ENCODE results near the gene BBLN.

Gene BBLN

GRCh38 chr9:128166169-128166568, 6.1 kb downstream of the BBLN start:
- H3K27ac ChIP-seq (ENCODE audit: low read length), result no peak overlapping the region
- H3K4me1 ChIP-seq (ENCODE audit: control insufficient read depth, insufficient read depth, low read length), result peaks cover 7% of the 10 kb centered on the region
- H3K27me3 ChIP-seq (ENCODE audit: control insufficient read depth in 1 of 2, insufficient read depth in 2 of 2, low read length in 2 of 2), result no peaks in the 10 kb centered on the region
- H3K4me3 ChIP-seq (ENCODE audit: low read length in 2 of 2), result no peak overlapping the region
- H3K36me3 ChIP-seq (ENCODE audit: control insufficient read depth in 2 of 2, insufficient read depth in 2 of 2, low read length in 2 of 2), result peaks cover 36 to 51% of the 10 kb centered on the region in 2 donors
- H3K9me3 ChIP-seq (ENCODE audit: control insufficient read depth in 2 of 2, low read length in 2 of 2), result no peaks in the 10 kb centered on the region
- no peak overlapping the region for H3K9ac ChIP-seq (ENCODE audit: low read length in 2 of 2)

- H3K4me3 ChIP-seq (ENCODE audit: low read length in 2 of 2), result no peak overlapping the region
- H3K27me3 ChIP-seq (ENCODE audit: control insufficient read depth in 1 of 2, insufficient read depth in 2 of 2, low read length in 2 of 2), result no peaks in the 10 kb centered on the region
- H3K4me1 ChIP-seq (ENCODE audit: control insufficient read depth, insufficient read depth, low read length), result peaks cover 1% of the 10 kb centered on the region
- H3K9ac ChIP-seq (ENCODE audit: low read length in 2 of 2), result no peak overlapping the region
- H3K9me3 ChIP-seq (ENCODE audit: control insufficient read depth in 2 of 2, low read length in 2 of 2), result no peaks in the 10 kb centered on the region
- H3K36me3 ChIP-seq (ENCODE audit: control insufficient read depth in 2 of 2, insufficient read depth in 2 of 2, low read length in 2 of 2), result peaks cover 36 to 51% of the 10 kb centered on the region in 2 donors
- no peak overlapping the region for H3K27ac ChIP-seq (ENCODE audit: low read length)
These were observed 7.1 kb downstream of the BBLN start for GRCh38 chr9:128167209-128167608.

DNA sequence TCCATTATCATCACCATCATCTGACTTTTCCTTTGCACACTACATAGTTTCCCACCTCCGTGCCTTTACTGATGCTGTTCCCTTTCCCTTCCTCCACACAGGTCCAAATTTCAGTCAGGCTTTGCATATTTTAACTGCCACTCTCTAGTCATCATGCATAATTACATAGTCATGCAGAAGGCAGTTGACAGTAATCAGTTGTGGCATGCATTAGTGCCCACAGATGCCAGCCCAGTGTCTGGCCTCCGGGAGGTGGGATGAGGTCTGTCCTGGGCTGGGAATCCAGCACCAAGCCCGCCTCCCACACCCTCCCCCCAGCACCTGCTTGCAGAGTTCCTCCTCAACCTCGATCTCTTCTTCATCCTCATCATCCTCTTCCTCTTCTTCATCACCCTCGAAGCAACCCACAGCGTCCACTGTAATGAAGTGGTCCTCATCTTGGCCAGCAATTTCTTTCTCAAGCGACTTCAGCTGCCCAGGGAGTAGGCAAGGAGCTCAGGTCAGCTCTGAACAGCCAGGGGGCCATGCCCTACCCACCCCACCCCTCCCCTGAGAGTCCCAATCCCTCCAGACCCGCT, 8.8 kb downstream of the BBLN start:
- H3K4me1 ChIP-seq (ENCODE audit: control insufficient read depth, insufficient read depth, low read length), result no peaks in the 10 kb centered on the region
- peaks cover 36 to 41% of the 10 kb centered on the region in 2 donors for H3K36me3 ChIP-seq (ENCODE audit: control insufficient read depth in 2 of 2, insufficient read depth in 2 of 2, low read length in 2 of 2)
- H3K27me3 ChIP-seq (ENCODE audit: control insufficient read depth in 1 of 2, insufficient read depth in 2 of 2, low read length in 2 of 2), result no peaks in the 10 kb centered on the region
- H3K9me3 ChIP-seq (ENCODE audit: control insufficient read depth in 2 of 2, low read length in 2 of 2), result no peaks in the 10 kb centered on the region
- no peak overlapping the region for H3K9ac ChIP-seq (ENCODE audit: low read length in 2 of 2)
- H3K4me3 ChIP-seq (ENCODE audit: low read length in 2 of 2), result no peak overlapping the region
- no peak overlapping the region for H3K27ac ChIP-seq (ENCODE audit: low read length)

DNA sequence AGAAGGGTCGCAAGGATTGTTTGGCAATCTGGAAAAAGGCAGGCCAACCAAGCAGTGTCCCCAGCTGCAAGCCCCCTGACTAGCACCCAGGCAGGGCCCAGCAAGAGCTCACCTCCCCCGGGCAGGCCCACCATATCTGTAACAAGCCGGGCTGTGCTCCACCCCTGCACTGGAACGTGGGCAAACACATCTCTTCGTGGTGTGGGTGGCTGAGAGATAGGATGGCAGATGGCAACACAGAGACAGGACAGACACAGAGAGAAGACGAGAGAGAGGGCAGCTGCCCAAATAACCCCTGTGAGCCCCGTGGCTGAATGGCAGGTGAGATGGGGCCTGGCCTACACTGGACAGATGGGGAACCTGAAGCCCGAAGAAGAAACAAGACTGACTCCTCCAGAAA, 9.4 kb downstream of the BBLN start:
- H3K9me3 ChIP-seq (ENCODE audit: control insufficient read depth in 2 of 2, low read length in 2 of 2), result no peaks in the 10 kb centered on the region
- H3K27ac ChIP-seq (ENCODE audit: low read length), result no peak overlapping the region
- no peaks in the 10 kb centered on the region for H3K27me3 ChIP-seq (ENCODE audit: control insufficient read depth in 1 of 2, insufficient read depth in 2 of 2, low read length in 2 of 2)
- peaks cover 37 to 42% of the 10 kb centered on the region in 2 donors for H3K36me3 ChIP-seq (ENCODE audit: control insufficient read depth in 2 of 2, insufficient read depth in 2 of 2, low read length in 2 of 2)
- H3K4me3 ChIP-seq (ENCODE audit: low read length in 2 of 2), result no peak overlapping the region
- no peak overlapping the region for H3K9ac ChIP-seq (ENCODE audit: low read length in 2 of 2)
- no peaks in the 10 kb centered on the region for H3K4me1 ChIP-seq (ENCODE audit: control insufficient read depth, insufficient read depth, low read length)

DNA sequence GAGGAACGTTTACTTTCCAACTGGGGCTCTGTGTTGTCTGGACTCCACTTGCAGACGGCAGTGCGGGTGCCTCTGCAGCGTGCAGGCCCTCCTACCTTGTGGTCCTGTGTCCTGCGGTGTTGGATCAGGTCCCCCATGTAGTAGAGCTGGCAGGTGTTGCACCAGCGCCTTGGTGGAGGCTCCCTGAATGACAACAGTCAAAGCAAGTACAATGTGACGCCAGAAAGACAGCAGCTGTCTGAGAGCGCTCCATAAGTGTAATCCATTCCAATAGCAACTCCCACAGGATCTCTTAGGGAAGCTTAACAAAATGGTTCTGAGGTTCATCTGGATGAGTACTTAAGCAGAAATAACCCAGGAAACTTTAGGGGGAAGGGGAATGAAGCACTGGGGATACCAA, 9.9 kb downstream of the BBLN start:
- H3K9me3 ChIP-seq (ENCODE audit: control insufficient read depth in 2 of 2, low read length in 2 of 2), result no peaks in the 10 kb centered on the region
- H3K27ac ChIP-seq (ENCODE audit: low read length), result no peak overlapping the region
- H3K4me3 ChIP-seq (ENCODE audit: low read length in 2 of 2), result no peak overlapping the region
- H3K27me3 ChIP-seq (ENCODE audit: control insufficient read depth in 1 of 2, insufficient read depth in 2 of 2, low read length in 2 of 2), result no peaks in the 10 kb centered on the region
- H3K36me3 ChIP-seq (ENCODE audit: control insufficient read depth in 2 of 2, insufficient read depth in 2 of 2, low read length in 2 of 2), result peaks cover 42% of the 10 kb centered on the region in 2 donors
- no peak overlapping the region for H3K9ac ChIP-seq (ENCODE audit: low read length in 2 of 2)
- no peaks in the 10 kb centered on the region for H3K4me1 ChIP-seq (ENCODE audit: control insufficient read depth, insufficient read depth, low read length)

- Histone ChIP-seq H3K4me1 (ENCODE audit: control insufficient read depth, insufficient read depth, low read length) (no peaks in the 10 kb centered on the region), H3K4me3 (ENCODE audit: low read length in 2 of 2) (no peak overlapping the region), H3K27ac (ENCODE audit: low read length) (no peak overlapping the region), H3K27me3 (ENCODE audit: control insufficient read depth in 1 of 2, insufficient read depth in 2 of 2, low read length in 2 of 2) (no peaks in the 10 kb centered on the region), H3K9me3 (ENCODE audit: control insufficient read depth in 2 of 2, low read length in 2 of 2) (no peaks in the 10 kb centered on the region), H3K9ac (ENCODE audit: low read length in 2 of 2) (no peak overlapping the region), H3K36me3 (ENCODE audit: control insufficient read depth in 2 of 2, insufficient read depth in 2 of 2, low read length in 2 of 2) (peaks cover 53 to 54% of the 10 kb centered on the region in 2 donors)
These were observed 14.0 kb downstream of the BBLN start for GRCh38 chr9:128174062-128174461.

GRCh38 chr9:128175102-128175563, 15.1 kb downstream of the BBLN start:
- no peaks in the 10 kb centered on the region for H3K4me1 ChIP-seq (ENCODE audit: control insufficient read depth, insufficient read depth, low read length)
- H3K27me3 ChIP-seq (ENCODE audit: control insufficient read depth in 1 of 2, insufficient read depth in 2 of 2, low read length in 2 of 2), result no peaks in the 10 kb centered on the region
- no peaks in the 10 kb centered on the region for H3K9me3 ChIP-seq (ENCODE audit: control insufficient read depth in 2 of 2, low read length in 2 of 2)
- H3K9ac ChIP-seq (ENCODE audit: low read length in 2 of 2), result no peak overlapping the region
- no peak overlapping the region for H3K27ac ChIP-seq (ENCODE audit: low read length)
- H3K4me3 ChIP-seq (ENCODE audit: low read length in 2 of 2), result no peak overlapping the region
- H3K36me3 ChIP-seq (ENCODE audit: control insufficient read depth in 2 of 2, insufficient read depth in 2 of 2, low read length in 2 of 2), result peaks cover 50 to 54% of the 10 kb centered on the region in 2 donors

DNA sequence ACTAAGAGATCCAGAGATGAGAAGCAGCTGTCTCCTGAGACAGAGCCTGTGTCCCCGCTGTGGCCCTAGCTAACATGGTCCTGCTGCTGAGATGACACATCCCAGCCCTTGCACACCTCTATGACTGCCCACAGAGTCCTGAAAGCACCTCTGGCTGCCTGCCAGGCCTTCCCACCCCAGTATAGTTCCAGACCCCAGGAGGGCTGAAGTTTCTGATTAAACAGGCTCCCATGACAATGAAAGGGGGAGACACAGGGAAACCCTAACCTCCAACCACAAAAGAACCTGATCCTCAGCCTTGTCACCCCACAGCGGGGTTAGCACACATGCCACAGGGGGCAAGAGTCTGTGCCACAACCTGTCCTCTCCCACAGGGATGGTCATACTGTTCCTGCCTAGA, 15.7 kb downstream of the BBLN start:
- no peaks in the 10 kb centered on the region for H3K27me3 ChIP-seq (ENCODE audit: control insufficient read depth in 1 of 2, insufficient read depth in 2 of 2, low read length in 2 of 2)
- H3K4me1 ChIP-seq (ENCODE audit: control insufficient read depth, insufficient read depth, low read length), result no peaks in the 10 kb centered on the region
- H3K4me3 ChIP-seq (ENCODE audit: low read length in 2 of 2), result no peak overlapping the region
- no peaks in the 10 kb centered on the region for H3K9me3 ChIP-seq (ENCODE audit: control insufficient read depth in 2 of 2, low read length in 2 of 2)
- peaks cover 53 to 54% of the 10 kb centered on the region in 2 donors for H3K36me3 ChIP-seq (ENCODE audit: control insufficient read depth in 2 of 2, insufficient read depth in 2 of 2, low read length in 2 of 2)
- no peak overlapping the region for H3K9ac ChIP-seq (ENCODE audit: low read length in 2 of 2)
- no peak overlapping the region for H3K27ac ChIP-seq (ENCODE audit: low read length)

DNA sequence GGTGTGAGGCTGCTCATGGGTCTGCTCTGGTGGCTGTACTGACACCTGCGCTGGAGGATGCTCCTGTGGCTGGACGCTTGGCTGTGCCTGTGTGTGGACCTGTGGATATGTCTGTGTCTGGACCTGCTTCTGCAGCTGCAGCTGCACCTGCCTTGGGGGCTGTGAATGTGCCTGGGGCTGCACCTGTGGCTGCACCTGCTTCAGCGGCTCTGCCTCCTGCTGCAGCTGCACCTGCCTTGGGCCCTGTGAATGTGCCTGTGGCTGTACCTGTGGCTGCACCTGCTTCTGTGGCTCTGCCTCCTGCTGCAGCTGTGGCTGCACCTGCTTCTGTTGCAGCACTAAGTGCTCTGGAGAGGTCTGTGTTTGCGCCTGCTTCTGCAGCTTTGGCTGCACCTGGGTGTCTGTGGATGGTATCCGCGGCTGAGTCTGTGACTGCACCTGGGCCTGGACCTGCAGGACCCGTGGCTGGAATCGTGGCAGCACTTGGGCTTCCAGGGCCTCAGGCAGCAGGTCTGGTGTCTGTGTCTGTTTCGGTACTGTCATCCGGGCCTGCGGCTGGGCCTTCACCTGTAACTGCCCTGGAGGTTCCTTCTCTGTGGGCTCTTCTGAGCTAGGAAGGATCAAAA, 18.9 kb downstream of the BBLN start:
- H3K9ac ChIP-seq (ENCODE audit: low read length in 2 of 2), result no peak overlapping the region
- H3K4me3 ChIP-seq (ENCODE audit: low read length in 2 of 2), result no peak overlapping the region
- H3K9me3 ChIP-seq (ENCODE audit: control insufficient read depth in 2 of 2, low read length in 2 of 2), result no peaks in the 10 kb centered on the region
- H3K4me1 ChIP-seq (ENCODE audit: control insufficient read depth, insufficient read depth, low read length), result no peaks in the 10 kb centered on the region
- no peaks in the 10 kb centered on the region for H3K27me3 ChIP-seq (ENCODE audit: control insufficient read depth in 1 of 2, insufficient read depth in 2 of 2, low read length in 2 of 2)
- no peak overlapping the region for H3K27ac ChIP-seq (ENCODE audit: low read length)
- peaks cover 52 to 64% of the 10 kb centered on the region in 2 donors for H3K36me3 ChIP-seq (ENCODE audit: control insufficient read depth in 2 of 2, insufficient read depth in 2 of 2, low read length in 2 of 2)

- H3K27me3 ChIP-seq (ENCODE audit: control insufficient read depth in 1 of 2, insufficient read depth in 2 of 2, low read length in 2 of 2), result no peaks in the 10 kb centered on the region
- no peak overlapping the region for H3K4me3 ChIP-seq (ENCODE audit: low read length in 2 of 2)
- H3K27ac ChIP-seq (ENCODE audit: low read length), result no peak overlapping the region
- H3K9ac ChIP-seq (ENCODE audit: low read length in 2 of 2), result no peak overlapping the region
- H3K36me3 ChIP-seq (ENCODE audit: control insufficient read depth in 2 of 2, insufficient read depth in 2 of 2, low read length in 2 of 2), result peaks cover 51 to 56% of the 10 kb centered on the region in 2 donors
- no peaks in the 10 kb centered on the region for H3K4me1 ChIP-seq (ENCODE audit: control insufficient read depth, insufficient read depth, low read length)
- no peaks in the 10 kb centered on the region for H3K9me3 ChIP-seq (ENCODE audit: control insufficient read depth in 2 of 2, low read length in 2 of 2)
These were observed 19.9 kb downstream of the BBLN start for GRCh38 chr9:128180001-128180400.

DNA sequence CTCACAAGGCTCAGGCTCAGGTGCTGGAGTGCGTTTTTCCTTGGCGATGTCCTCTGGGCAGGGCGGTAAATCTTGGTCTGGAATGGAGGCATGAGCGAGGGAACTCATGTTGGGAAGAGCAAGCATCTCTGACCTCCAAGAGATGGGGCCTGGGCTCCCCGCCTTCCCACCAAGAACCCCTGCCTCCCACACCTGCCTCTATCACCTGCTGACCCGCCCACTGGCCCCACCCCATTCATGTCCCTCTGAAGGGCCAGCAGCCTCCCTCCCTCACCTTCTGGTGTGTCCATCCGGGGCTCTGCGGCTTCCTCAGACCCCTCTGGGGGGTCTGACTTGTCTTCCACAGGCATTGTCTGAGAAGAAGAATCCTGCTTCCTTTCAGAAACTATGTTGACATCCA, 20.4 kb downstream of the BBLN start:
- Histone ChIP-seq H3K9ac (ENCODE audit: low read length in 2 of 2) (no peak overlapping the region), H3K4me1 (ENCODE audit: control insufficient read depth, insufficient read depth, low read length) (no peaks in the 10 kb centered on the region), H3K36me3 (ENCODE audit: control insufficient read depth in 2 of 2, insufficient read depth in 2 of 2, low read length in 2 of 2) (peaks cover 51 to 56% of the 10 kb centered on the region in 2 donors), H3K27ac (ENCODE audit: low read length) (no peak overlapping the region), H3K9me3 (ENCODE audit: control insufficient read depth in 2 of 2, low read length in 2 of 2) (no peaks in the 10 kb centered on the region), H3K4me3 (ENCODE audit: low read length in 2 of 2) (no peak overlapping the region), H3K27me3 (ENCODE audit: control insufficient read depth in 1 of 2, insufficient read depth in 2 of 2, low read length in 2 of 2) (no peaks in the 10 kb centered on the region)

Measured in stomach smooth muscle (tissue), 2 donors.